ENCODE data around the gene INO80C.

DNA sequence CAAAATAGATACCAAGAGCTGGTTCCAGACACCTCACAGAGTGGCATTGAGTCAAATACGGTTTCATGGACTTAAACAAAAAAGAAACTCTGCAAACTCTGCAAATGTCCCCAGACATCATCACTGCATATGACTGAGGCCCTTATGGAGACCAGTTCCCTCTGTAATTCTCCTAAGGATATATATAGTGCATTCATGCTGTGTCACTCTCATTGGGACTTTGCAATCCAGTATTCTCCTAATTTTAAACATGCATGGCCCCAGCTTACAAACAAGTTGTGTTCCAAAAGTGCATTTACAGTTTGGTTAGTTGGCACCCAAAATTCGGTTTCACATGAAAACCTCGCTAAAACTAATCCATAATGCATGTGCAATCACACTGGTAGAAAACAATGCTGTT is 18.6 kb upstream of the INO80C start:
- TF ChIP-seq, protein P1, sequence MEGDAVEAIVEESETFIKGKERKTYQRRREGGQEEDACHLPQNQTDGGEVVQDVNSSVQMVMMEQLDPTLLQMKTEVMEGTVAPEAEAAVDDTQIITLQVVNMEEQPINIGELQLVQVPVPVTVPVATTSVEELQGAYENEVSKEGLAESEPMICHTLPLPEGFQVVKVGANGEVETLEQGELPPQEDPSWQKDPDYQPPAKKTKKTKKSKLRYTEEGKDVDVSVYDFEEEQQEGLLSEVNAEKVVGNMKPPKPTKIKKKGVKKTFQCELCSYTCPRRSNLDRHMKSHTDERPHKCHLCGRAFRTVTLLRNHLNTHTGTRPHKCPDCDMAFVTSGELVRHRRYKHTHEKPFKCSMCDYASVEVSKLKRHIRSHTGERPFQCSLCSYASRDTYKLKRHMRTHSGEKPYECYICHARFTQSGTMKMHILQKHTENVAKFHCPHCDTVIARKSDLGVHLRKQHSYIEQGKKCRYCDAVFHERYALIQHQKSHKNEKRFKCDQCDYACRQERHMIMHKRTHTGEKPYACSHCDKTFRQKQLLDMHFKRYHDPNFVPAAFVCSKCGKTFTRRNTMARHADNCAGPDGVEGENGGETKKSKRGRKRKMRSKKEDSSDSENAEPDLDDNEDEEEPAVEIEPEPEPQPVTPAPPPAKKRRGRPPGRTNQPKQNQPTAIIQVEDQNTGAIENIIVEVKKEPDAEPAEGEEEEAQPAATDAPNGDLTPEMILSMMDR (IDR thresholded peaks at IDR 0.05; ENCODE audit: borderline replicate concordance, extremely low read depth, low read length, poor library complexity, severe bottlenecking): no peak
- no peak for TF ChIP-seq EZH2 (IDR thresholded peaks at IDR 0.05; ENCODE audit: borderline replicate concordance, low read depth, low read length, severe bottlenecking)

Measured in DND-41 (cell line).